B cell (primary cell): ENCODE data around the gene CMIP. TPM values are rescaled to one million over a fixed set of nuclear protein-coding genes. Genes with fewer than 3 reads are reported as not detected.

Source experiments
- ATAC-seq: fragments of 200-7000 bp; cut with Tn5 transposase; one replicate; pipeline ENCODE4 v1.10.0; 2021; ENCODE audit warnings: low read depth, mild to moderate bottlenecking, moderate number of reproducible peaks, moderate library complexity
- CTCF ChIA-PET: fragments of 350-600 bp; sonication (Branson Sonifier 250); formaldehyde crosslinking; loops from one replicate; lab custom pipeline; 2021; ENCODE audit warnings: antibody characterized with exemption, inconsistent platforms; lab: Charles Lee
- POLR2A ChIA-PET: fragments of 350-600 bp; sonication (Branson Sonifier 250); formaldehyde crosslinking; loops from one replicate; lab custom pipeline; 2021; ENCODE audit warnings: antibody characterized with exemption; lab: Charles Lee
- DNase-seq: peaks from one replicate; pipeline ENCODE4 v3.0.0; 2013
- H2AFZ ChIP-seq: 2 replicates; pipeline ENCODE4 v1.6.1; 2012; ENCODE audit warnings: mild to moderate bottlenecking, low read depth, low read length; ENCODE audit not compliant: insufficient read depth, poor library complexity, severe bottlenecking
- H3K27ac ChIP-seq, 2 donors: 1 replicate in 1 of 2; 2 replicates in 1 of 2; pipeline ENCODE4 v1.5.1; 2012 to 2013; ENCODE audit warnings: low read length in 2 of 2, mild to moderate bottlenecking in 2 of 2, moderate library complexity in 1 of 2
- H3K27me3 ChIP-seq, 4 experiments: fragments of 200-600 bp in 1 of 4; sonication (generic) in 1 of 4; replicated peaks in 1 of 4; 1 replicate in 2 of 4; 2 replicates in 2 of 4; pipeline versions ENCODE4 v1.6.1 to v1.7.0; 2013 to 2016; ENCODE audit warnings: low read length in 3 of 4, mild to moderate bottlenecking in 2 of 4, mixed read lengths in 1 of 4, moderate library complexity in 1 of 4; ENCODE audit not compliant: insufficient read depth in 4 of 4, control insufficient read depth in 3 of 4; ENCODE audit errors: control extremely low read depth in 1 of 4
- H3K36me3 ChIP-seq, 2 experiments: replicated peaks in 1 of 2; 1 replicate in 1 of 2; 2 replicates in 1 of 2; pipeline versions ENCODE4 v1.6.1 to v1.7.1; 2013; ENCODE audit warnings: low read length in 1 of 2; ENCODE audit not compliant: insufficient read depth in 2 of 2, control insufficient read depth in 1 of 2; ENCODE audit errors: control extremely low read depth in 1 of 2, extremely low read depth in 1 of 2
- H3K4me1 ChIP-seq, 2 donors: fragments of 200-600 bp in 1 of 2; sonication (generic) in 1 of 2; 1 replicate in 1 of 2; 2 replicates in 1 of 2; pipeline versions ENCODE4 v1.5.1 to v1.6.1; 2013 to 2017; ENCODE audit warnings: low read length in 2 of 2; ENCODE audit not compliant: control insufficient read depth in 2 of 2, insufficient read depth in 2 of 2
- H3K4me2 ChIP-seq: replicated peaks from 2 replicates; pipeline ENCODE3; 2012; ENCODE audit warnings: mild to moderate bottlenecking, low read depth, low read length; ENCODE audit not compliant: poor library complexity, severe bottlenecking
- H3K4me3 ChIP-seq, 5 experiments: fragments of 200-600 bp in 1 of 5; sonication (generic) in 1 of 5; 1 replicate in 3 of 5; 2 replicates in 2 of 5; pipeline versions ENCODE4 v1.5.1 to v1.7.0; 2011 to 2016; ENCODE audit warnings: low read length in 4 of 5, mild to moderate bottlenecking in 4 of 5, low read depth in 2 of 5, control low read depth in 1 of 5, moderate library complexity in 1 of 5; ENCODE audit not compliant: insufficient read depth in 1 of 5; ENCODE audit errors: control extremely low read depth in 1 of 5, extremely low read depth in 1 of 5
- H3K79me2 ChIP-seq: fragments of 200-600 bp; sonication (generic); one replicate; pipeline ENCODE4 v1.6.0; 2016; ENCODE audit warnings: low read length; ENCODE audit not compliant: control insufficient read depth, insufficient read depth
- H3K9ac ChIP-seq: fragments of 200-600 bp; sonication (generic); 2 replicates; pipeline ENCODE4 v1.6.1; 2017; ENCODE audit warnings: mild to moderate bottlenecking, low read length, moderate library complexity
- H3K9me3 ChIP-seq, 3 donors: one replicate each; pipeline versions ENCODE4 v1.6.1 to v1.7.1; 2013; ENCODE audit warnings: low read length in 2 of 3; ENCODE audit not compliant: control insufficient read depth in 2 of 3, insufficient read depth in 1 of 3; ENCODE audit errors: control extremely low read depth in 1 of 3
- H4K20me1 ChIP-seq: 2 replicates; pipeline ENCODE4 v1.6.0; 2012; ENCODE audit warnings: mild to moderate bottlenecking, low read length; ENCODE audit not compliant: insufficient read depth, control insufficient read depth, poor library complexity, severe bottlenecking
- H3K27ac Mint-ChIP-seq: one replicate; pipeline ENCODE4 v1.8.0; 2021; ENCODE audit warnings: mixed read lengths
- H3K27me3 Mint-ChIP-seq: one replicate; pipeline ENCODE4 v1.8.0; 2021; ENCODE audit warnings: mixed read lengths
- H3K4me1 Mint-ChIP-seq: one replicate; pipeline ENCODE4 v1.8.0; 2021; ENCODE audit warnings: mixed read lengths
- H3K4me3 Mint-ChIP-seq: one replicate; pipeline ENCODE4 v1.8.0; 2021; ENCODE audit warnings: mixed read lengths
- H3K9me3 Mint-ChIP-seq: one replicate; pipeline ENCODE4 v1.8.0; 2022; ENCODE audit warnings: mixed read lengths; ENCODE audit not compliant: insufficient read depth
- CTCF ChIP-seq: fragments of 200-600 bp; IDR thresholded peaks from one replicate; pipeline ENCODE4 v1.8.0; 2022; ENCODE audit warnings: antibody characterized with exemption, mild to moderate bottlenecking
- EZH2 ChIP-seq: IDR thresholded peaks from 2 replicates; pipeline ENCODE4 v1.6.1; 2012; ENCODE audit warnings: borderline replicate concordance, low read depth, mild to moderate bottlenecking, moderate library complexity, low read length; ENCODE audit not compliant: insufficient read depth, poor library complexity, severe bottlenecking
- WGBS: methylation state at CpG from one replicate; pipeline ENCODE4 v1.1.5; 2013; ENCODE audit warnings: missing lambda C conversion rate; ENCODE audit not compliant: insufficient coverage; 5-methylcytosine and 5-hydroxymethylcytosine counted together
- intact Hi-C: fragments of 100-400 bp; cut with micrococcal nuclease; formaldehyde crosslinking; loops from one replicate; pipeline ENCODE4 v1.10.0; 2022
- polyA plus RNA-seq: library from polyadenylated mRNA; depleted of rRNA; stranded (reverse); fragments of >200 nt; gene quantifications from 2 replicates; pipeline ENCODE4 v1.2.3, GENCODE V29; 2012
- total RNA-seq, 2 donors: library from RNA; stranded (reverse); fragments of 120-200 nt in 1 of 2; gene quantifications; 1 replicate in 1 of 2; 2 replicates in 1 of 2; pipeline versions ENCODE4 v1.2.3 to v1.2.4, GENCODE V29; 2013 to 2022

The CMIP gene
- total and polyA plus RNA-seq, 2 donors (not counting 1 experiment from before 2014, with no cell fraction given): 27.1 to 155 TPM

GRCh38 chr16:81481207-81481821, 36.7 kb downstream of the CMIP start:
- Histone ChIP-seq H3K79me2 (peaks cover 100% of the 10 kb centered on the region), H3K27me3 (no peaks in the 10 kb centered on the region), H3K27ac (peak overlapping the region; percentile 92 to 95), H3K9me3 (peaks cover 0 to 9% (median 0%) of the 10 kb centered on the region in 3 donors), H3K4me2 (peak overlapping the region; percentile 79), H3K4me3 (peak overlapping the region; percentile 8 to 53 (median 21)), H4K20me1 (no peaks in the 10 kb centered on the region), H3K36me3 (peaks cover 0 to 7% of the 10 kb centered on the region in 2 experiments), H2AFZ (peak overlapping the region; percentile 4), H3K9ac (peak overlapping the region; percentile 43), H3K4me1 (peaks cover 73 to 78% of the 10 kb centered on the region in 2 donors)
- DNase-seq: peak; percentile 90
- Mint-ChIP-seq H3K27me3 (no peaks in the 10 kb centered on the region), H3K4me3 (peak overlapping the region; percentile 87), H3K9me3 (no peaks in the 10 kb centered on the region), H3K27ac (peak overlapping the region; percentile 91), H3K4me1 (peaks cover 86% of the 10 kb centered on the region)
- ChIA-PET CTCF (interaction anchor here (0.7 to 6.5 kb wide), 15 partner anchors 9 to 242 kb away, joined by 3 to 49 read pairs (median 5); partner anchors contain the start of gene CMIP), POLR2A (interaction anchor here (0.7 to 2.9 kb wide), 8 partner anchors 11 to 90 kb away, joined by 3 to 21 read pairs (median 4); no protein-coding TSS in a partner anchor)
- intact Hi-C loops: loop anchor here (1.0 to 10.0 kb wide), 5 partner anchors 11 to 683 kb away; no protein-coding TSS in a partner anchor
- ATAC-seq: peak; percentile 79
- 17% methylated on average over 8 of the region's 11 CpGs for WGBS
- TF ChIP-seq CTCF (no peak), EZH2 (no peak)
